WTC11 (cell line): ENCODE results near the gene CAPN13. TPM values are rescaled to one million over a fixed set of nuclear protein-coding genes. Genes with fewer than 3 reads are reported as not detected.

Experiments
- ATAC-seq: fragments of 200-7000 bp; cut with Tn5 transposase; 2 replicates; pipeline ENCODE4 v1.10.0; 2021; ENCODE audit warnings: mild to moderate bottlenecking, moderate library complexity
- CTCF ChIA-PET: fragments of 300-600 bp; sonication (Branson Sonifier 250); formaldehyde crosslinking; loops from one replicate; lab custom pipeline; 2021; ENCODE audit warnings: antibody characterized with exemption; lab: Charles Lee
- POLR2A ChIA-PET: fragments of 350-600 bp; sonication (Branson Sonifier 250); formaldehyde crosslinking; loops from one replicate; lab custom pipeline; 2021; ENCODE audit warnings: antibody characterized with exemption; lab: Charles Lee
- DNase-seq: peaks from one replicate; pipeline ENCODE4 v3.0.0; 2021; ENCODE audit warnings: low spot score
- H3K27ac Mint-ChIP-seq: 2 replicates; pipeline ENCODE4 v1.8.0; 2021; ENCODE audit warnings: mixed read lengths
- H3K27me3 Mint-ChIP-seq: 2 replicates; pipeline ENCODE4 v1.8.0; 2021; ENCODE audit warnings: low read depth, mild to moderate bottlenecking, moderate library complexity, mixed read lengths
- H3K36me3 Mint-ChIP-seq: 2 replicates; pipeline ENCODE4 v1.8.0; 2021; ENCODE audit warnings: mixed read lengths
- H3K4me1 Mint-ChIP-seq: 2 replicates; pipeline ENCODE4 v1.8.0; 2022; ENCODE audit warnings: mixed read lengths
- H3K4me3 Mint-ChIP-seq: 2 replicates; pipeline ENCODE4 v1.8.0; 2021; ENCODE audit warnings: mild to moderate bottlenecking, moderate library complexity, mixed read lengths
- H3K9me3 Mint-ChIP-seq: 2 replicates; pipeline ENCODE4 v1.8.0; 2021; ENCODE audit warnings: mixed read lengths
- ARID4B ChIP-seq: sonication (generic); formaldehyde crosslinking; IDR thresholded peaks from 2 replicates; pipeline ENCODE4 v1.8.0; 2023; ENCODE audit warnings: missing genetic modification reagents, mild to moderate bottlenecking, borderline replicate concordance
- CREB1 ChIP-seq: sonication (generic); formaldehyde crosslinking; IDR thresholded peaks from 2 replicates; pipeline ENCODE4 v1.8.0; 2023; ENCODE audit warnings: mild to moderate bottlenecking, missing genetic modification reagents
- E2F1 ChIP-seq: sonication (generic); formaldehyde crosslinking; IDR thresholded peaks from 2 replicates; pipeline ENCODE4 v1.8.0; 2022; ENCODE audit warnings: mild to moderate bottlenecking, missing genetic modification reagents
- FOXJ3 ChIP-seq: sonication (generic); formaldehyde crosslinking; IDR thresholded peaks from 2 replicates; pipeline ENCODE4 v1.9.0; 2021; ENCODE audit warnings: missing genetic modification reagents, mild to moderate bottlenecking, borderline replicate concordance
- FOXP1 ChIP-seq: sonication (generic); formaldehyde crosslinking; IDR thresholded peaks from 2 replicates; pipeline ENCODE4 v1.8.0; 2022; ENCODE audit warnings: missing genetic modification reagents, mild to moderate bottlenecking, moderate library complexity, borderline replicate concordance
- GABPB1 ChIP-seq: sonication (generic); formaldehyde crosslinking; IDR thresholded peaks from 2 replicates; pipeline ENCODE4 v1.8.1; 2023; ENCODE audit warnings: mild to moderate bottlenecking, missing genetic modification reagents
- HMGXB4 ChIP-seq: sonication (generic); formaldehyde crosslinking; IDR thresholded peaks from 2 replicates; pipeline ENCODE4 v1.8.1; 2023; ENCODE audit warnings: mild to moderate bottlenecking, moderate library complexity, missing genetic modification reagents
- IRF2 ChIP-seq: sonication (generic); formaldehyde crosslinking; IDR thresholded peaks from 2 replicates; pipeline ENCODE4 v1.8.0; 2022; ENCODE audit warnings: low read depth, missing genetic modification reagents, borderline replicate concordance
- KAT7 ChIP-seq: sonication (generic); formaldehyde crosslinking; IDR thresholded peaks from 2 replicates; pipeline ENCODE4 v1.8.1; 2023; ENCODE audit warnings: missing genetic modification reagents, mild to moderate bottlenecking, borderline replicate concordance
- MLX ChIP-seq: sonication (generic); formaldehyde crosslinking; IDR thresholded peaks from 2 replicates; pipeline ENCODE4 v1.8.1; 2023; ENCODE audit warnings: mild to moderate bottlenecking, missing genetic modification reagents, moderate library complexity
- NFATC4 ChIP-seq: fragments of 250-450 bp; sonication (Bioruptor Pico); IDR thresholded peaks from 2 replicates; pipeline ENCODE4 v1.9.0; 2021; ENCODE audit warnings: mild to moderate bottlenecking
- NFYB ChIP-seq: sonication (generic); formaldehyde crosslinking; conservative IDR thresholded peaks from 2 replicates; pipeline ENCODE4 v1.8.0; 2022; ENCODE audit warnings: low read depth, missing genetic modification reagents
- NR2C2 ChIP-seq: sonication (generic); formaldehyde crosslinking; IDR thresholded peaks from 2 replicates; pipeline ENCODE4 v1.8.0; 2022; ENCODE audit warnings: mild to moderate bottlenecking, missing genetic modification reagents
- NR3C1 ChIP-seq: sonication (generic); formaldehyde crosslinking; conservative IDR thresholded peaks from 2 replicates; pipeline ENCODE4 v1.8.1; 2023; ENCODE audit warnings: low read depth, mild to moderate bottlenecking, missing genetic modification reagents
- OVOL2 ChIP-seq: fragments of 250-450 bp; sonication (Bioruptor Pico); IDR thresholded peaks from 2 replicates; pipeline ENCODE4 v1.9.0; 2021; ENCODE audit warnings: mild to moderate bottlenecking, borderline replicate concordance
- PRRX2 ChIP-seq: fragments of 250-450 bp; sonication (Bioruptor Pico); IDR thresholded peaks from 2 replicates; pipeline ENCODE4 v1.8.0; 2021; ENCODE audit warnings: mild to moderate bottlenecking
- SP1 ChIP-seq: sonication (generic); formaldehyde crosslinking; conservative IDR thresholded peaks from 2 replicates; pipeline ENCODE4 v1.8.1; 2022; ENCODE audit warnings: missing genetic modification reagents
- TP53 ChIP-seq: sonication (generic); formaldehyde crosslinking; IDR thresholded peaks from 2 replicates; pipeline ENCODE4 v1.8.1; 2023; ENCODE audit warnings: mild to moderate bottlenecking, missing genetic modification reagents
- ZBTB21 ChIP-seq: sonication (generic); formaldehyde crosslinking; IDR thresholded peaks from 2 replicates; pipeline ENCODE4 v1.8.1; 2023; ENCODE audit warnings: mild to moderate bottlenecking, missing genetic modification reagents, borderline replicate concordance
- ZNF232 ChIP-seq: sonication (generic); formaldehyde crosslinking; IDR thresholded peaks from 2 replicates; pipeline ENCODE4 v1.8.0; 2022; ENCODE audit warnings: mild to moderate bottlenecking, missing genetic modification reagents
- total RNA-seq: library from RNA; stranded (reverse); gene quantifications from 3 replicates; pipeline ENCODE4 v1.2.3, GENCODE V29; 2021
- TF ChIP-seq, protein P1 (sequence below): sonication (generic); formaldehyde crosslinking; IDR thresholded peaks from 2 replicates; pipeline ENCODE4 v1.8.0; 2022; ENCODE audit warnings: mild to moderate bottlenecking, missing genetic modification reagents
- TF ChIP-seq, protein P2 (sequence below): sonication (generic); formaldehyde crosslinking; IDR thresholded peaks from 2 replicates; pipeline ENCODE4 v1.8.1; 2022; ENCODE audit warnings: missing genetic modification reagents, borderline replicate concordance

The CAPN13 gene
- total RNA-seq, 1 experiment from 2014 or later = 1.7 TPM

- no peak for ATAC-seq
- no peaks in the 10 kb centered on the region for H3K4me1 Mint-ChIP-seq
- TF ChIP-seq OVOL2 (CRISPR knock-in tag) = no peak
- no peak for TF ChIP-seq ARID4B (CRISPR knock-in tag)
- TF ChIP-seq FOXP1 = no peak
- TF ChIP-seq ZBTB21 (CRISPR knock-in tag) = no peak
- no peak for TF ChIP-seq CREB1 (CRISPR knock-in tag)
- no peak for TF ChIP-seq E2F1 (CRISPR knock-in tag)
- no peak for TF ChIP-seq IRF2 (CRISPR knock-in tag)
- TF ChIP-seq, protein P1, sequence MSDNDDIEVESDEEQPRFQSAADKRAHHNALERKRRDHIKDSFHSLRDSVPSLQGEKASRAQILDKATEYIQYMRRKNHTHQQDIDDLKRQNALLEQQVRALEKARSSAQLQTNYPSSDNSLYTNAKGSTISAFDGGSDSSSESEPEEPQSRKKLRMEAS (CRISPR knock-in tag) = no peak
- TF ChIP-seq NR2C2 = no peak
- no peak for TF ChIP-seq NFYB
- no peak for TF ChIP-seq SP1
- TF ChIP-seq NR3C1 (CRISPR knock-in tag) = no peak
- TF ChIP-seq, all 79 proteins: peak for 0
- Mint-ChIP-seq H3K4me3 (no peak overlapping the region), H3K27ac (no peak overlapping the region), H3K9me3 (peaks cover 45% of the 10 kb centered on the region), H3K27me3 (peaks cover 2% of the 10 kb centered on the region), H3K36me3 (peaks cover 31% of the 10 kb centered on the region)
- no peak for DNase-seq
- POLR2A ChIA-PET = interaction anchor here (0.9 kb wide), 1 partner anchor 11 kb away, joined by 3 read pairs; no protein-coding TSS in a partner anchor
- CTCF ChIA-PET = interaction anchor here (1.1 to 2.7 kb wide), 4 partner anchors 35 to 540 kb away, joined by 3 to 27 read pairs (median 6); no protein-coding TSS in a partner anchor
Measured at GRCh38 chr2:30705056-30705455, 102.2 kb downstream of the CAPN13 start.

GRCh38 chr2:30704309-30705020 lies 102.8 kb downstream of the CAPN13 start:
- peaks cover 46% of the 10 kb centered on the region for H3K9me3 Mint-ChIP-seq
- H3K27ac Mint-ChIP-seq = no peak overlapping the region
- H3K36me3 Mint-ChIP-seq = peaks cover 34% of the 10 kb centered on the region
- CTCF ChIA-PET = interaction anchor here (2.4 to 2.7 kb wide), 2 partner anchors 497 to 540 kb away, joined by 8 to 27 read pairs; no protein-coding TSS in a partner anchor
- POLR2A ChIA-PET = interaction anchor here (0.9 kb wide), 1 partner anchor 11 kb away, joined by 3 read pairs; no protein-coding TSS in a partner anchor
- H3K4me1 Mint-ChIP-seq = no peaks in the 10 kb centered on the region
- no peak for ATAC-seq
- H3K27me3 Mint-ChIP-seq = peaks cover 2% of the 10 kb centered on the region
- no peak overlapping the region for H3K4me3 Mint-ChIP-seq
- TF ChIP-seq FOXJ3 (CRISPR knock-in tag) (no peak), MLX (CRISPR knock-in tag) (no peak), ZNF232 (CRISPR knock-in tag) (no peak), TP53 (no peak), KAT7 (CRISPR knock-in tag) (no peak), HMGXB4 (no peak), PRRX2 (no peak), E2F1 (CRISPR knock-in tag) (no peak), NFATC4 (CRISPR knock-in tag) (no peak), GABPB1 (CRISPR knock-in tag) (no peak)
- TF ChIP-seq, protein P2, sequence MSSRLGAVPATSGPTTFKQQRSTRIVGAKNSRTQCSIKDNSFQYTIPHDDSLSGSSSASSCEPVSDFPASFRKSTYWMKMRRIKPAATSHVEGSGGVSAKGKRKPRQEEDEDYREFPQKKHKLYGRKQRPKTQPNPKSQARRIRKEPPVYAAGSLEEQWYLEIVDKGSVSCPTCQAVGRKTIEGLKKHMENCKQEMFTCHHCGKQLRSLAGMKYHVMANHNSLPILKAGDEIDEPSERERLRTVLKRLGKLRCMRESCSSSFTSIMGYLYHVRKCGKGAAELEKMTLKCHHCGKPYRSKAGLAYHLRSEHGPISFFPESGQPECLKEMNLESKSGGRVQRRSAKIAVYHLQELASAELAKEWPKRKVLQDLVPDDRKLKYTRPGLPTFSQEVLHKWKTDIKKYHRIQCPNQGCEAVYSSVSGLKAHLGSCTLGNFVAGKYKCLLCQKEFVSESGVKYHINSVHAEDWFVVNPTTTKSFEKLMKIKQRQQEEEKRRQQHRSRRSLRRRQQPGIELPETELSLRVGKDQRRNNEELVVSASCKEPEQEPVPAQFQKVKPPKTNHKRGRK (CRISPR knock-in tag) = no peak
- TF ChIP-seq, protein P1 (CRISPR knock-in tag) = no peak
- DNase-seq = no peak
